Right hindlimb (tissue), 1 donor: Measurements from ENCODE around the gene METTL22.

Source experiments
- DNase-seq: peaks from one replicate; pipeline ENCODE4 v3.0.0-alpha.2; 2018

The METTL22 gene

GRCh38 chr16:8594149-8594666, 27.3 kb upstream of the METTL22 start:
- DNase-seq: no peak

- DNase-seq: no peak
Measured at GRCh38 chr16:8595783-8596182, 25.7 kb upstream of the METTL22 start.

DNA sequence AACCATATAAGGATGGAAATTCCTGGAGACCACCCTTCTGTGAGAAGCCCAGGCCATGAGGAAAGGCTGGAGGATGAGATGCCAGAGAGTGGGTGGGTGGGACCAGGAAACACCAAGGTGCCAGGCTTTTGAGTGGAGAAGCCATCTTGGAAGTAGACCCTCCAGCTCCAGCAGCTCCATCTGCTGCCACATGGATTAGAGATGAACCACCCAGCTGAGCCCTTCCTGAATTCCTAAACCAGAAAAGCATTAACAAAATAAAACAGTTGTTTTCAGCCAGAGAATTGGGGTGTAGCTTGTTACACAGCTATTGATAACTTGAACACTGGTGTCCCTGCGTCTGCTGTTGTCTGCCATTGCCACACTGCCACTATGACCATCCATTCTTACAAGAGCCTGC, 24.9 kb upstream of the METTL22 start:
- no peak for DNase-seq

- DNase-seq: no peak
Measured at GRCh38 chr16:8600144-8600775, 21.2 kb upstream of the METTL22 start.

DNA sequence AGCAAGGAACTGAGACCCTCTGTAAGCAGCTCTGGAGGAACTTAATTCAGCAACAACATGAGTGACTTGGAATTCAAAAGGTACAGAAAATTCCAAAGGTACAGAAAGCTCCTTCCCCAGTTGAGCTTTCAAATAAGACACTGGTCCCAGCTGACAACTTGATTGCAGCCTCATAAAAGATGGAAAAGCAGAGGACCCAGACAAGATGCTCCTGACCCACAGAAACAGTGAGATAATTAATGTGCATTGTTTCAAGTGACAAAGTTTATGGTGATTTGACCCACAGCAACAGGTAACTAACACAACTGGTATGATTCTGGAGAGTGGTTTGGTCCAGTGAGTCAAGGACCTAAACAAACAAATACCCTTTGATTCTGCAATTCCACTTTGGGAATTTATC, 15.9 kb upstream of the METTL22 start:
- DNase-seq: no peak

DNA sequence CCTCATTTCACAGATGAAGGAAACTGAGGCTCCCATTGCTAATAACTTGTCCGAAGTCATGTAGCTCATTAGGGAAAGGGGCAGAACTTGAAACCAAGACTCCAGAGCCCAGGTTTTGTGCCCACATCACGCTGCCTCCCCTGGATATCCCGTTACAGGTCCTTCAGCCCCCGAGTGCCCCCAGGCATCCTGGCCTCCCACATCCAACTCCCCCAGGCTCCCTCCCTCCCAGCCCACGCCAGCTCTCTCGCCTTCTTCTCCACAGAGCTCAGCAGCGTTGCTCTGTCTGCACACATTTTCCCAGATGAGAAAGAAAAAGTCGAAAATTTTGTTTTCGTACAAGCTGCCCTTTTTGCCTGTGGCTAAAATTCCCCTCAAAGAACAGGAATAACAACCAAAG, 14.3 kb upstream of the METTL22 start:
- no peak for DNase-seq

- no peak for DNase-seq
Measured at GRCh38 chr16:8611122-8611521, 10.4 kb upstream of the METTL22 start.

GRCh38 chr16:8611886-8612600, 9.5 kb upstream of the METTL22 start:
- DNase-seq: no peak

DNA sequence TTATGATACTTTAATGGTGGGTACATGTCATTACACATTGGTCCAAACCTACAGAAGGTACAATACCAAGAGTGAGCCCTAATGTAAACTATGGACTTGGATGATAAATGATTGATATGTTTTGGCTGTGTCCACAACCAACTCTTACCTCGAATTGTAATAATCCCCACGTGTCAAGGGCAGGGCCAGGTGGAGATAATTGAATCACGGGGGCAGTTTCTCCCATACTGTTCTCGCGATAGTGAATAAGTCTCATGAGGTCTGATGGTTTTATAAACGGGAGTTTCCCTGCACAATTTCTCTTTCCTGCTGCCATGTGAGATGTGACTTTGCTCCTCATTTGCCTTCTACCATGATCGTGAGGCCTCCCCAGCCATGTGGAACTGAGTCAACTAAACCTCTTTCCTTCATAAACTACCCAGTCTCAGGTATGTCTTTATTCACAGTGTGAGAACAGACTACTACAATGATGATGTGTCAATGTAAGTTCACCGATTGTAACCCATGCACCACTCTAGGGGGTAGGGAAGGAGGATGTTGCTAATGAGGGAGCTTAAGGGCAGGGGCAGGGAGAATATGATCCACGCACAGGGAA, 7.0 kb upstream of the METTL22 start:
- no peak for DNase-seq

DNA sequence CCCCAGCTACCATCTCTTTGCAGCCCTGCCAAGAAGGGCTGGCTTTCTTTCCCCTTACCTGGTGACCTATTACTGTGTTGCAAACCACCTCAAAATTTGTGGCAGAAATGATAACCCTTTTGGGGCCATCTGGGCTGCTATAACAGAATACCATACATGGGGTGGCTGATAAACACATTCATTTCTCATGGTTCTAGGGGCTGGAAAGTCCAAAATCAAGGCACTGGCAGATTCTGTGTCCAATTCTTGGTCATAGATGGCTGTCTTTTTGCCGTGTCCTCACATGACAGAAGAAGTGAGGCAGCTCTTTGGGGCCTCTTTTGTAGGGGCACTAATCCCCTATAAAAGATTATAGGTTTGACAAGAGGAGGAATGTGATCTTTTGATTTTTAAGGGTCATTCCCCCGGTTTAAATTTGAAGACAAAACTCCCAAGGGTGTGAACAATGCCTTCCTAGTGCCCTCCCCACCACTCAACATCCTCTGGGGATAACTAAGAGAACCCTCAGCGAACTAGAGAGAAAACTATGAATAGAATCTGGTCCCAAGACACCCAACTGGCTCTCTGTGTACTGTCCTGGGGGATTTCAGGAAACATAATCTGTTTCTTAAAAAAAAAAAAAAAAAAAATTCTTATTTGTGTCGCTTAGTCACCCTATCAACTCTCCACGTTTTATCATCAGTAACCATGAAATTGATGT, 1.7 kb upstream of the METTL22 start:
- no peak for DNase-seq

DNA sequence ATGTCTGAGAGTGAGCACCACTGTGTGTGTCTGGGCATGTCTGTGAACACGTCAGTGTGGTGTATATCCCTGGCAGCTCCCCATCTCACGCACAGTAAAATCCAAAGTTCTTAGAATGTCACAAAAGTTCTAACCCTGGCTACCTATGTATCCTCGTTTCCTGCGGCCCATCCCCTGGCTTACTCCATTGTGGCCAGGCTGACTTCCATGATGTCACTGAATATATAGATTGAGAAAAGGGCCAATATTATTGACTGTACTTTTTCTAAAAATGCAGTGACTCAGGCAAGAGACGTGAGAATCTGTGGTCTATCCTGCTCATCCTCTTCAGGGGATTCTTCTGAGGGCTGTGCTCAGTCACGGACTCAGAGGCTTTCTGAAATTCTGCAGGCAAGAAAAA, 963 bp upstream of the METTL22 start:
- DNase-seq: no peak

- DNase-seq: no peak
Measured at GRCh38 chr16:8621222-8621571, 301 bp upstream of the METTL22 start.

DNA sequence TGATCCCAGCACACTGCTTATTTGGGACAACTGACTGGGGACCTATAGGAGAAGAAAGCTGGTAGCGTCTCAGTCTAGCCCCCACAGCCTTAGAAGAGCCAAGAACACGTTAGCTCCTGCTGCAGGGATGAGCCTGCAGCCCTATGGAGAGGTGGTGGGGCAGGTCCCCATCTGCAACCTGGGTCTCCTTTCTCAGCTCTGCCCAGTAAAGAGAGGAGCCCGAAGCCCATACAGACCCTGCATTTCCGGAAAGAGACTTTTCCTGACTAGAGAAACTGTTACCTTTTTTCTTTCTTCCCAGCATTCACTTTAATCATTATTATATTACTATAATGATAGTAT, 788 bp downstream of the METTL22 start:
- no peak for DNase-seq

DNA sequence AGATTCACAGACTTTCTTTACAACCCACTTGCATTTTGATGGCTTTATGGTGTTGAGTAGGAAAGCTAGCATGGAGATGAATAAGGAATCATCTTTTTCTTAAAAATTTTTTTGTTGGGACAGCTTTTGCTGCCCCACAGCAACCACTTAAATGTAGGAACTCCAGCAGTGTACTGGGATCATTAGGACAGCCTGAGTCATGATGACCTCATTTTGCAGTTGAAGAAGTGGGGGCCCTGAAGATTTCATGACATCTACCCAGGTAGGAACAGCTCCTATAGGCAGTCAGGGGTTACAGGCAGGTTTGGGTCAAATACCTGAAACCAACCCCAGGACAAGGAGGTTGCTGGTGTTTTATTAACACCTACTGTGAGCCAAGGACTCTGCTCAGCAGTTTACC, 2.1 kb downstream of the METTL22 start:
- no peak for DNase-seq

GRCh38 chr16:8625491-8626087, 4.1 kb downstream of the METTL22 start:
- DNase-seq: no peak

DNA sequence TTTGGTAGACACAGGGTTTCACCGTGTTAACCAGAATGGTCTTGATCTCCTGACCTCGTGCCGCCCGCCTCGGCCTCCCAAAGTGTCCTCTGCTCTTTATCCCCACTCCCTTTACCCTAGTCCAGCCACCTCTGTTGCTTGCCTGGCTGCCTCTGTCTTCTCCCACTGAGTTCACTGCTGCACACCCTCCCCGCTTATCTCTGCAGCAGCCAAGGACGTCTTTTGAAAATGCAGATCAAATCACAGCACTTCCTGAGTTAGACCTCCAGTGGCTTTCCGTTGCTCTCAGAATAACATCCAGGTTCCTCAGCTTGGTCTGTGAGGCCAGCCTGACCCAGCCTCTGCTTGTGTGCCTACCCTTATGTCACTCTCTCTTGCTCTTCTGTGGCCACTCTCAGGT, 5.4 kb downstream of the METTL22 start:
- no peak for DNase-seq

DNA sequence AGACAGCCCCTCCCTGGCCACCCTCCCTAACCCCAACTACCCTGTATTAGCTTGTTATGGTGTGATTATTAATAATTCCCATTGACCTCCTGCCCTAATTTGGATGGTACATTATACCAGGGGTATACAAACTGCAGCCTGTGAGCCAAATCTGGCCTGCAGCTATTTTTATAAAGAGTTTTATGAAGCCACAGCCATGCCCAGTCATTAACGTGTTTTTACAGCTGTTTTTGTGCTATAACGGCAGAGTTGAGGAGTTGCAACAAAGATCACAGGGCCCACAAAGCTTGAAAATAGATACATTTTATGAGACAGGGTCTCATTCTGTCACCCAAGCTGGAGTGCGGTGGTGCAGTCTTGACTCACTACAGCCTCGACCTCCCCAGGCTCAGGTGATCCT, 6.0 kb downstream of the METTL22 start:
- no peak for DNase-seq

GRCh38 chr16:8628981-8629725, 7.7 kb downstream of the METTL22 start:
- no peak for DNase-seq

GRCh38 chr16:8630255-8630953, 8.9 kb downstream of the METTL22 start:
- no peak for DNase-seq

DNA sequence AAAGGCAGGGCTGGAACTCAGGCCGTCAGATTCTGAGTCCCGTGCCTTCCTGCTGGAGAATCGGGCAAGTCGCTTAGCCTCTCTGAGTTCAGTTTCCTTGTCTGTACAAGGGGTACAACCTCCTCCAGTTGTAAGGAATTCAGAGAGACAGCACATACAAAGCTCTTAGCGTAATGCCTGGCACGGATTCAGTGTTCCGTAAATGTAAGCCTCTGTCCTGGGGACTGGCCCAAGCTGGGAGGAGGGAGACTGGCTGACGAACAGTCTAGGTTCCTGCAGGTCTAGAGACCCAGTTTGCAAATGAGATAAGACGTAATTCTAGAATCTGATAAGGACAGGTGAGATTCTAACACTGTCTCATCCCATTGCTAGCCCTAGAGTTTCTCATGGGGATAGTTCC, 9.9 kb downstream of the METTL22 start:
- DNase-seq: no peak

- DNase-seq: no peak
Measured at GRCh38 chr16:8631818-8632465, 10.4 kb downstream of the METTL22 start.
